HUES48 (cell line): Measurements from ENCODE around the gene SLIT3.

Source experiments
- H3K27ac ChIP-seq: one replicate; pipeline ENCODE4 v1.7.0; 2013; ENCODE audit warnings: low read depth, low read length, inconsistent platforms
- H3K27me3 ChIP-seq: 2 replicates; pipeline ENCODE4 v1.6.1; 2013; ENCODE audit warnings: mild to moderate bottlenecking, low read length; ENCODE audit not compliant: control insufficient read depth, insufficient read depth
- H3K36me3 ChIP-seq: 2 replicates; pipeline ENCODE4 v1.6.1; 2013; ENCODE audit warnings: low read length; ENCODE audit not compliant: control insufficient read depth, insufficient read depth
- H3K4me1 ChIP-seq: 2 replicates; pipeline ENCODE4 v1.6.1; 2013; ENCODE audit warnings: mild to moderate bottlenecking, low read length; ENCODE audit not compliant: control insufficient read depth, insufficient read depth
- H3K4me3 ChIP-seq: 2 replicates; pipeline ENCODE4 v1.5.1; 2013; ENCODE audit warnings: mild to moderate bottlenecking, low read depth, low read length
- H3K9ac ChIP-seq: 2 replicates; pipeline ENCODE4 v1.6.1; 2013; ENCODE audit warnings: mild to moderate bottlenecking, low read depth, low read length, moderate library complexity
- H3K9me3 ChIP-seq: 2 replicates; pipeline ENCODE4 v1.6.1; 2013; ENCODE audit warnings: low read length; ENCODE audit not compliant: control insufficient read depth, insufficient read depth

SLIT3 gene

GRCh38 chr5:169029037-169029436, 271.9 kb downstream of the SLIT3 start:
- H3K4me3 ChIP-seq: no peak overlapping the region
- peaks cover 9% of the 10 kb centered on the region for H3K4me1 ChIP-seq
- no peak overlapping the region for H3K27ac ChIP-seq
- H3K9me3 ChIP-seq: no peaks in the 10 kb centered on the region
- H3K9ac ChIP-seq: no peak overlapping the region
- H3K27me3 ChIP-seq: no peaks in the 10 kb centered on the region
- no peaks in the 10 kb centered on the region for H3K36me3 ChIP-seq

DNA sequence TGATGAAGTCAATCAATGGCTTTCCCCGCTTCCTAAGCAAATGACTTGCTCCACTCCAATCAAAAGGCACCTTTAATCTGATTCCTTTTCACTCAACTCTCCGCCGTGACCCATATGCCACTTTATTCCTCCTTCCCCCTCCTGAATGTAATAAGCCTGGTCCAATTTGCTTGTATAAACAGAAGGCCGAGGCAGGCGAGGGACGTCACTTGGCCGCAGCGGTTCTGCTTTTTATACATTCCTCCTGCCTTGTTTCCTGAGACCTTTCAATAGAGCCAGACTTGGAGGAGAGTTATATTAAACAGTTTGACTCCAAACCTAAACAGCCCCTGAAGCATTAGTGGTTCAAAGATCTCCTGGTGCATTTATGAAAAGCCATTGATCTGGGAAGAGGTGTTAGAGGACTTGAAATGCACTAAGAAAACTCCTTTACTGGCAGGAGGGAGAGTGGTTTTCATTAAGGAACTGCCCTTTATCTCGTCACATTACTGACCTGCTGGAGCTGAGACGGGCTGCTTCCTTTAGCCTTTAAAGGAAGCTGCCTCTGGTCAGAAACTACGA, 273.4 kb downstream of the SLIT3 start:
- no peaks in the 10 kb centered on the region for H3K27me3 ChIP-seq
- H3K9me3 ChIP-seq: no peaks in the 10 kb centered on the region
- no peak overlapping the region for H3K9ac ChIP-seq
- H3K27ac ChIP-seq: no peak overlapping the region
- H3K4me3 ChIP-seq: no peak overlapping the region
- H3K36me3 ChIP-seq: no peaks in the 10 kb centered on the region
- H3K4me1 ChIP-seq: peaks cover 9% of the 10 kb centered on the region

GRCh38 chr5:169025491-169025890, 275.4 kb downstream of the SLIT3 start:
- H3K4me1 ChIP-seq: peaks cover 9% of the 10 kb centered on the region
- H3K4me3 ChIP-seq: no peak overlapping the region
- no peaks in the 10 kb centered on the region for H3K36me3 ChIP-seq
- no peak overlapping the region for H3K27ac ChIP-seq
- no peaks in the 10 kb centered on the region for H3K9me3 ChIP-seq
- no peaks in the 10 kb centered on the region for H3K27me3 ChIP-seq
- no peak overlapping the region for H3K9ac ChIP-seq

DNA sequence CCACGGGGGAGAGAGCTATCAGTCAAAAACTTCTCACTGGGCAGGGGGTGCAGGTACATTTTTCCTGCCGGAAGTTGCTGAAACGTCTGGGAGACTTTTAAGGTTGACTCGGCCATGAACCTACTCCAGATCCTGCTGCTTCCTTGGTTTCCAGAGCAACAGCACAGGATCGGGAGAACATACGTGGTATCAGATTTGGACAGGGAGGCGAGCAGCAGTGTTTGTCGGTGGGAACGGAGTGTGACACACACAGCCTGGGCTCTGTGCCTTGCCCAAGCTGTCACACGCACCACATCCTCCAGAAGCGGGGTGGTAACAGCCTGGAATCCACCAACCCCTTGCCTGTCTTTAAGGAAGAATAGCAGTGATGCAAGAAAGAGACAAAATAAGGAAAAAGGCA, 276.5 kb downstream of the SLIT3 start:
- Histone ChIP-seq H3K9ac (no peak overlapping the region), H3K36me3 (no peaks in the 10 kb centered on the region), H3K9me3 (no peaks in the 10 kb centered on the region), H3K27me3 (no peaks in the 10 kb centered on the region), H3K4me1 (peaks cover 5% of the 10 kb centered on the region), H3K27ac (no peak overlapping the region), H3K4me3 (no peak overlapping the region)

DNA sequence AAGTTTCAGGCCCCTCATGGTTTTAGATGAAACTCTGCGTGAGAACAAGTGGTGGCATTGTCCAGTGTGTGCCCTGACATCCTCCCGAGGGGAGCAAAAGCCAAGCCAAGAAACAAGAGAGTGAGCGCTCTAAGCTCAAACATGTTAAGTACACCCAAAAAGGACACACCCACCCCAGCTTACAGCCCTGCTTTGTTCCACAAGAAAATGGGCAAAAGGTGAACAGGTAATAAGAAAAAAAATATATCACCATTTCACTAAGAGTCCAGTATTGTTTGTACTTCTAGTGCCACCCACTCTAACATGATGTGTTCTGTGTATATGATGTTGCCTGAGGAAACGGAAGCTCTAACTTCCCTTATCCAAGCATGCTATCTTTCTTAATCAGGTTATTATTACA, 278.2 kb downstream of the SLIT3 start:
- Histone ChIP-seq H3K36me3 (no peaks in the 10 kb centered on the region), H3K27ac (no peak overlapping the region), H3K4me3 (no peak overlapping the region), H3K4me1 (no peaks in the 10 kb centered on the region), H3K9me3 (no peaks in the 10 kb centered on the region), H3K27me3 (no peaks in the 10 kb centered on the region), H3K9ac (no peak overlapping the region)

GRCh38 chr5:169020102-169020501, 280.8 kb downstream of the SLIT3 start:
- no peaks in the 10 kb centered on the region for H3K36me3 ChIP-seq
- H3K4me1 ChIP-seq: peaks cover 3% of the 10 kb centered on the region; the same call in 1 of the 2 replicates
- no peak overlapping the region for H3K4me3 ChIP-seq
- H3K27ac ChIP-seq: no peak overlapping the region
- H3K9me3 ChIP-seq: no peaks in the 10 kb centered on the region
- H3K27me3 ChIP-seq: no peaks in the 10 kb centered on the region
- no peak overlapping the region for H3K9ac ChIP-seq

- Histone ChIP-seq H3K9ac (no peak overlapping the region), H3K4me3 (no peak overlapping the region), H3K36me3 (no peaks in the 10 kb centered on the region), H3K27ac (no peak overlapping the region), H3K9me3 (no peaks in the 10 kb centered on the region), H3K4me1 (peaks cover 5% of the 10 kb centered on the region), H3K27me3 (no peaks in the 10 kb centered on the region)
Observed at GRCh38 chr5:169018925-169019324, 282.0 kb downstream of the SLIT3 start.

DNA sequence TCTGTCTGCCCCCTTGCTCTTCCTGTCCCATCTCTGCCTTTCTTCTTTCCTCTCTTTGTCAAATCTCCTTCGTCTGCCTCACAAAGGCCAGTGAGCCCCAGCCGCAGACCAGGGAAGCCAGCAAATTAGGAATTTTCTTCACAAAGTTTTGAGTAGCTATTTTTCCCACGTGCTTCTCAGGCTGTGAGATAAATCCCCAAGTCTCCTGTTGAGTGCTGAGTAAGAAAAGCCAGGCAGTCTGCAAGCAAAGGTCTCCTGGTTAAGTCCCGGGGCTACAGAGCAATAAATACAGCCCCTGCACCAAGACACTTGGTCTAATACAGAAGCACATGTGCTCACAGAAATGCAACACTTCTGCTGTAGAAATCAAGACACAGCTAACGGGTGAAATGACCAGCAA, 284.9 kb downstream of the SLIT3 start:
- Histone ChIP-seq H3K4me1 (peaks cover 19% of the 10 kb centered on the region), H3K27ac (no peak overlapping the region), H3K27me3 (no peaks in the 10 kb centered on the region), H3K4me3 (no peak overlapping the region), H3K9ac (no peak overlapping the region), H3K9me3 (no peaks in the 10 kb centered on the region), H3K36me3 (no peaks in the 10 kb centered on the region)

GRCh38 chr5:169013846-169014245, 287.1 kb downstream of the SLIT3 start:
- H3K9me3 ChIP-seq: no peaks in the 10 kb centered on the region
- H3K4me1 ChIP-seq: peaks cover 19% of the 10 kb centered on the region
- no peak overlapping the region for H3K27ac ChIP-seq
- H3K4me3 ChIP-seq: no peak overlapping the region
- no peak overlapping the region for H3K9ac ChIP-seq
- no peaks in the 10 kb centered on the region for H3K36me3 ChIP-seq
- no peaks in the 10 kb centered on the region for H3K27me3 ChIP-seq

DNA sequence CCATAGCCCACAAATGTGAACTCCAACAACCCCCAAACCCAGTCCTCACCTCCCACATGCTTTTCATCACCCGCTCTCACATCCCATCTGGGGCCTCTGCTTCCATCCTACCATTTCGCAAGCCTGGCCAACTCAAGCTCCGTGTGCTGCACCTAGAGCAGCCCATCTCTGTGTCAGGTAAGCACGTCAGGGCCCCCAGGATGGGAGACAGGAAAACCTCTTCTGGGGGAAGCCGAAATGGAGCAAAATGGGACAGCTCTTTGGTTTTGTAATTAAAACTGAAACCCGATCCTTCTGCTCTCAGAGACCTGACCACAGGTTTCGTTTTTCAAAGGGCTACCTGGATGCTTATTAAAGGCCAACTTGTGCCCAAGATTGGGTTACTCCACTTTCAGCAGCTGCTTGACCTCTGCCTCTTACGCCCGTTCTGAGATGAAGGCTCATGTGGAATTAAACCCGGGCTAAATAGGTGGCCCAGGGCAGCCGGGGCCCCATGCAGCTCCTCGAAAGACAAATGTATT, 287.7 kb downstream of the SLIT3 start:
- no peaks in the 10 kb centered on the region for H3K36me3 ChIP-seq
- H3K27me3 ChIP-seq: no peaks in the 10 kb centered on the region
- no peak overlapping the region for H3K4me3 ChIP-seq
- H3K9ac ChIP-seq: no peak overlapping the region
- H3K4me1 ChIP-seq: peaks cover 19% of the 10 kb centered on the region
- no peaks in the 10 kb centered on the region for H3K9me3 ChIP-seq
- H3K27ac ChIP-seq: no peak overlapping the region

- no peak overlapping the region for H3K4me3 ChIP-seq
- no peaks in the 10 kb centered on the region for H3K9me3 ChIP-seq
- H3K27ac ChIP-seq: no peak overlapping the region
- H3K36me3 ChIP-seq: no peaks in the 10 kb centered on the region
- H3K27me3 ChIP-seq: no peaks in the 10 kb centered on the region
- H3K4me1 ChIP-seq: peaks cover 19% of the 10 kb centered on the region
- H3K9ac ChIP-seq: no peak overlapping the region
Observed at GRCh38 chr5:169012450-169012849, 288.5 kb downstream of the SLIT3 start.
